ENCODE measurements around the gene TMPRSS5.
"Not testable (repeated sequence)": the region's sequence is repeated elsewhere in the genome, so short reads cannot be mapped to it uniquely, and the experiment has no call there.

Gene TMPRSS5

GRCh38 chr11:113715273-113715672 is 9.2 kb upstream of the TMPRSS5 start:
- Histone ChIP-seq H3K27ac (replicated peaks) (no peak overlapping the region), H3K27me3 (ENCODE audit: insufficient read depth, poor library complexity, severe bottlenecking) (no peaks in the 10 kb centered on the region), H3K4me3 (replicated peaks; ENCODE audit: insufficient read depth, low read length) (no peak overlapping the region)
- no peak for DNase-seq (ENCODE audit: low read depth in 1 of 2, low spot score in 1 of 2)
- TF ChIP-seq REST (IDR thresholded peaks at IDR 0.05; ENCODE audit: insufficient replicate concordance, low read depth), result no peak
- TF ChIP-seq CTCF (IDR thresholded peaks at IDR 0.05; ENCODE audit: insufficient read depth, low read length), result no peak
- no peak for TF ChIP-seq POLR2AphosphoS5 (IDR thresholded peaks at IDR 0.05; ENCODE audit: low read depth)
- no peak for TF ChIP-seq GABPA (IDR thresholded peaks at IDR 0.05; ENCODE audit: low read depth)
- no peak for TF ChIP-seq SPI1 (IDR thresholded peaks at IDR 0.05; ENCODE audit: borderline replicate concordance, low read depth)

GRCh38 chr11:113710989-113711388 is 4.9 kb upstream of the TMPRSS5 start:
- DNase-seq (ENCODE audit: low read depth in 1 of 2, low spot score in 1 of 2), result no peak
- TF ChIP-seq POLR2AphosphoS5 (IDR thresholded peaks at IDR 0.05; ENCODE audit: low read depth) (no peak), GABPA (IDR thresholded peaks at IDR 0.05; ENCODE audit: low read depth) (no peak), REST (IDR thresholded peaks at IDR 0.05; ENCODE audit: insufficient replicate concordance, low read depth) (no peak), CTCF (IDR thresholded peaks at IDR 0.05; ENCODE audit: insufficient read depth, low read length) (no peak), SPI1 (IDR thresholded peaks at IDR 0.05; ENCODE audit: borderline replicate concordance, low read depth) (no peak)
- Histone ChIP-seq H3K27ac (replicated peaks) (no peak overlapping the region), H3K27me3 (ENCODE audit: insufficient read depth, poor library complexity, severe bottlenecking) (no peaks in the 10 kb centered on the region), H3K4me3 (replicated peaks; ENCODE audit: insufficient read depth, low read length) (no peak overlapping the region)

- not testable (repeated sequence) for H3K4me3 ChIP-seq (replicated peaks; ENCODE audit: insufficient read depth, low read length); H3K27ac ChIP-seq (replicated peaks); H3K27me3 ChIP-seq (ENCODE audit: insufficient read depth, poor library complexity, severe bottlenecking); DNase-seq (ENCODE audit: low read depth in 1 of 2, low spot score in 1 of 2)
Measured at GRCh38 chr11:113703551-113703950, 2.6 kb downstream of the TMPRSS5 start.

- TF ChIP-seq CTCF (IDR thresholded peaks at IDR 0.05; ENCODE audit: insufficient read depth, low read length) (no peak), REST (IDR thresholded peaks at IDR 0.05; ENCODE audit: insufficient replicate concordance, low read depth) (no peak), GABPA (IDR thresholded peaks at IDR 0.05; ENCODE audit: low read depth) (no peak), SPI1 (IDR thresholded peaks at IDR 0.05; ENCODE audit: borderline replicate concordance, low read depth) (no peak), POLR2AphosphoS5 (IDR thresholded peaks at IDR 0.05; ENCODE audit: low read depth) (no peak)
- Histone ChIP-seq H3K27ac (replicated peaks) (no peak overlapping the region), H3K27me3 (ENCODE audit: insufficient read depth, poor library complexity, severe bottlenecking) (no peaks in the 10 kb centered on the region), H3K4me3 (replicated peaks; ENCODE audit: insufficient read depth, low read length) (no peak overlapping the region)
- DNase-seq (ENCODE audit: low read depth in 1 of 2, low spot score in 1 of 2), result no peak
Measured at GRCh38 chr11:113701491-113701890, 4.6 kb downstream of the TMPRSS5 start.
